ENCODE measurements around the gene NCBP1. TPM values are rescaled to one million over a fixed set of nuclear protein-coding genes. Genes with fewer than 3 reads are reported as not detected.
A peak's percentile ranks its signal among the peaks of the same experiment; 100 is the strongest.
"Not testable (repeated sequence)": the region's sequence is repeated elsewhere in the genome, so short reads cannot be mapped to it uniquely, and the experiment has no call there.

Gene NCBP1
- total RNA-seq, 1 donor, result 35.3 TPM

DNA sequence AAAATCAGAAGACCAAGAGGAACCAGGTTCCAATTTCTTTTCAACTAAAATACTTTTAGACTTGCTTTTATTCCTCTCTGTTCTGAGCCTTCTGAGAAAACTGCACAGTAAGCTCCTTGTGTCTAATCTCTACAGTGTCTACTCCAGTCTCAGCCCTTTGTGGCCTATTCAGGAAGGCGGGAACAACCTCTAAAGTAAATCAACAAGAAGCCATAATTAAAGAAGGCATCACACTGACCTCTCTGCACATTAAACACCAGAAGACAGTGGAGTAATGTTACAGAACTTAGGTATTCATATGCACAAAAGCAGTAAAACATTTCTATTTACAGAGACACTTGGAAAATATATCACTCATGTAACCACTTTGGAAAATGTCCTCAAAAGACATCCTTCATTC is 48.6 kb downstream of the NCBP1 start:
- Histone ChIP-seq H3K4me1 (ENCODE audit: insufficient read depth, low read length) (no peaks in the 10 kb centered on the region), H3K9me3 (ENCODE audit: low read depth, low read length) (no peaks in the 10 kb centered on the region), H3K4me3 (ENCODE audit: low read length) (no peak overlapping the region), H3K27me3 (ENCODE audit: insufficient read depth, low read length) (no peaks in the 10 kb centered on the region)

DNA sequence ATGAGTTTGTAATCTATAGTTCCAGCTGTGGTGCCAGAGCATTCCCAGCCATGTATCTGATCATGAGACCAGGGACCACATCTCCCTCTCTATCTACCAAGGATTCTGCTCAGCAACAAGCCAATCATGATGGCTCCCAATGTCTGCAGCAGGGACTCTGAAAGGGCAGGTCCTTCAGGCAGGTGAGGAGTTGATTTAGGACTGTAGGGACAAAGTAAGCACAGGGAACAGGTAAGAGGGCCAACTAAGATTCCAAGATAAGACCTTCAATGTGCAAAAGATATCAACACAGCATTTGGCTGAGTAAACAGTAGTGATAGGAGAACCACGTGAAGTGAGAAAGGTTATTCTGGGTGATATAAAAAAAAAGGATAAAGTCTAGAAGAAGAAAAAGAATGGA is 55.0 kb downstream of the NCBP1 start:
- H3K27me3 ChIP-seq (ENCODE audit: insufficient read depth, low read length), result no peaks in the 10 kb centered on the region
- no peak overlapping the region for H3K4me3 ChIP-seq (ENCODE audit: low read length)
- H3K4me1 ChIP-seq (ENCODE audit: insufficient read depth, low read length), result no peaks in the 10 kb centered on the region
- no peaks in the 10 kb centered on the region for H3K9me3 ChIP-seq (ENCODE audit: low read depth, low read length)

DNA sequence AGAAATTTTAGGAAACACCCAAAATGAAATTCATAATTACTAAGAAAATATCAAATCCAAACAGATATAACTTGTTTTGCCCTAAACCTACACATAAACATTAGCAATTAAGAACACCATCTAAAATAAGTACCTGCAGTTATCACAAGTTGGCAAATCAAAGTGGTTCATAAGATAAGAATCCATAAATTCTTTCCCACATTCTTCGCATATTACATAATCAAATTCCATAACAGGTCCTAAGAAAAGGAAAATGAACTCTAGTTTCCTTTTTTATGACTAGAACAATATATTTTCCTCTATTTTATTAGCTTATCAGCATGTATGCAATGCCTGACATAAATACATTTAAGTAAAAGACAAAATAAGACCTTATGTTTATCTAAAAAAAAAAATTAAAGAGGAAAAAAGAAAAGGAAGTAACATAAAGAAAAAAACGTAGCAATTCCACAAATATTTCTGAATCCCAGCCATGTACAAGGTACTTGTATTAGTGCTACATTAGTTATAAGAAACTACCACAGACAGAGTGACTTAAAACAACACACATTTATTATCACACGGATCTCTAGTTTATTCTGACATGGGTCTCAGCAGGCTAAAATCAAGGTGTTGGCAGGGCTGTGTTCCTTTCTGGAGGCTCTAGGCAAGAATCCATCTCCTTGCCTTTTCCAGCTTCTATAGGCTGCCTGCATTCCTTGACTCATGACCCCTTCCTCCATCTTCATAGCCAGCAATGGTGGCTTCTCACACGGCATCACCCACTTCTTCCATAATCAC is 56.0 kb downstream of the NCBP1 start:
- no peaks in the 10 kb centered on the region for H3K27me3 ChIP-seq (ENCODE audit: insufficient read depth, low read length)
- H3K4me3 ChIP-seq (ENCODE audit: low read length), result no peak overlapping the region
- H3K4me1 ChIP-seq (ENCODE audit: insufficient read depth, low read length), result peaks cover 7% of the 10 kb centered on the region
- H3K9me3 ChIP-seq (ENCODE audit: low read depth, low read length), result no peaks in the 10 kb centered on the region

DNA sequence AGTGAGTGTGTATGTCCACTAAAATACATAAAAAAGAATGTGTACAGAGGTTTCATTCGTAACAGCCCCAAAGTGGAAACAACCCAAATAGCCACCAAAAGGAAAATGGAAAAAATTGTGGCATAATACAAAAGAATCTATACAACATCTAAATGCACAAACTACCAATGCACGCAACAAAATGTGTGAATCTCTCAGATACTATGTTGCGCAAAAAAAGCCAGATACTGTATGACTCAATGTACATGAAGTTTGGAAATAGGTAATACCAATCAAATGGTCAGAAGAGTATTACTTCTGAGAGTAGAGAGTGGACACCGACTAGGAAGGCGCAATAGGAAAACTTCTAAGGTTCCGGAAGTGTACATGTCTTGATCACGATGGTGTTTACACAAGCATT is 61.1 kb downstream of the NCBP1 start:
- Histone ChIP-seq H3K4me3 (ENCODE audit: low read length) (no peak overlapping the region), H3K4me1 (ENCODE audit: insufficient read depth, low read length) (peaks cover 48% of the 10 kb centered on the region), H3K27me3 (ENCODE audit: insufficient read depth, low read length) (no peaks in the 10 kb centered on the region), H3K9me3 (ENCODE audit: low read depth, low read length) (no peaks in the 10 kb centered on the region)

DNA sequence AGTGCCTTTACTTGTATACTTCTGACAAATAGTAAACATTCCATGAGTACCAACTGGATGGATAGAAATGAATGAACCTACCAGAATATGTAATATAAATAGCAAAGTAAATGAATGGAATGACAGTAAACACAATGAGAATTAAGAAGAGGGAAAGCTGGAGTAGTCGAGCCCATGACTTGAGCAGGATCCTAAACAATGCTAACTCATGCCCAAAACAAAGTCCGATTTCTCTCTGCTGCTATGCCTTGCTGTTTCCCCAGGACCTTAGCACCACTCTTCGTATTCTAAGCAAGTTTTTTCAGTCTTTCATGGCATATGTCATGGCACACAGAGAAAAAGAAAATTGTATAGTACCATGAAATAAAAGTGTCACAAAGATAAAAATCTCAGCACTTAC is 61.8 kb downstream of the NCBP1 start:
- Histone ChIP-seq H3K4me1 (ENCODE audit: insufficient read depth, low read length) (peaks cover 48% of the 10 kb centered on the region), H3K4me3 (ENCODE audit: low read length) (no peak overlapping the region), H3K27me3 (ENCODE audit: insufficient read depth, low read length) (no peaks in the 10 kb centered on the region), H3K9me3 (ENCODE audit: low read depth, low read length) (no peaks in the 10 kb centered on the region)

DNA sequence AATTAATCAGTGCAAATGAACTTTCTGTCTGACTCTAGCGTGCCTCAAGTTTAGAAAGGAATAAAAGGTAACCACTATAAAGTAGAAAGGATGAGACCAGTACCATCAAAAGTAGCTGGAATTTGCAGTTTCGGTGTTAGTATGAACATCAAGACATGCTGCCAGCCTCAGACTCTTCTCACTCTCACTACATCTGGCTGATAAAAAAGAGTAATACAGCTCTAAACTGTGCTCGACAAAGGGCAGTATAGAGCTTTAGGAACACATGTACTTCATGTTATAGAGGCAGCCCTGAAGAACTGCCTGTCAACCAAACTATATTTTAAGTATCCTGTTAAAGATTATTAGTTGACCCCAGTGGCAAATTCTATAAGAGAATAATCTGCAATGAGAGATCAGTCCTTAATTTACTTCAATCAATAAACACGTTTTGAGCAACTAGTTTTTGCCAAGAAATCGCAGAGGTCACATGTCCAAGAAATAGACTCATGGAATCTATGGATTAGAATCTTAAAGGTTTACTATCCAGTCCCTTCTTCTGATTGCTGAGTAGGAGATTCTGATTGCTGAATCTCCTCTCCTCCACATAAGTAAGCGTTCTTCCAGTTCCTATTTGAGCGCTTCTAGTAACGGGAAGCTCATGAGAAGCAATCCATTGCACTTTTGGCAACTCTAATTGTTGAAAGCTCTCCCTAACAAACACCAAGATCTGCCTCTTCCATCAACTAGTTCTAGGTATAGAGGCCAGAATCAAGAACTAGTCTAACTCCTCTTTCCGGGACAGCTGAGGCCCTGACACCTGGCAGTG is 62.6 kb downstream of the NCBP1 start:
- no peaks in the 10 kb centered on the region for H3K27me3 ChIP-seq (ENCODE audit: insufficient read depth, low read length)
- H3K9me3 ChIP-seq (ENCODE audit: low read depth, low read length), result no peaks in the 10 kb centered on the region
- peaks cover 48% of the 10 kb centered on the region for H3K4me1 ChIP-seq (ENCODE audit: insufficient read depth, low read length)
- H3K4me3 ChIP-seq (ENCODE audit: low read length), result peak overlapping the region; percentile 75

DNA sequence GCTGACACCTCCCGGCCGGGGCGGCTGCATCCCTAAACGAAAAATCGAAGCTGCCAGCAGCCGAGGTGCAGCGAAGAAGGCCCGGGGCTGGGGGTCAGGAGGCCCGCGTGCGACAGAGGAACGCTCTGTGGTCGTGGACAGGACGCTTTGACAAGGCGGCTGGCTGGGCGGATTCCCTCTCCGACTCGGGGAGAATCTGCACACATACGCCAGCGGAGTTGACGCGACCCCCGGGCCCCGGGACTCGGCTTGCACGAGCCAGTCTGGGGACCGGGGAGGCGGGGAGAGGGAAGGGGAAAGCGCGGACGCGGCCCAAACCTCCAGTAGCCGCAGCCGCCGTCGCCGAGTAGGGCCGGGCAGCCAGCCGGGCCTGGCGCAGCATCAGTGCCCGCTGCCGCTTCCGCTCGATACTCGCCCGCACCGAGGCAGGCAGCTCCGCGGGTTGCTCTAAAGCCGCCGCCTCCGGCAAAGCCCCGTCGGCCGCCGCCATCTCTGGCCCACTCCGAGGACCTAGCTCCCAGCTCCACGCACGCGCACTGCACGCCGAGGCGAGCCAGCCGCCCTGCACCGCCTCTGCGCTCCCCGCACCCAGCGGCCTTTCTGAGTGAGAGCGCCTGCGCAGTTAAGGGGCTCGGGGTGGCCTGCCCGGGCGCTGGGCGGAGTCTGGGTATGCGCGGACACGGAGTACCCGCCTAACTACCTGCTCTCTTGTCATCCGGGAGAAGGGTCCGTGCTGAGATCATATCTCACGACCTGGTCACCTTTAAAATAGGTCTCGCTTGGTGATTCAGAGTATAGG is 63.4 kb downstream of the NCBP1 start, which contains the start of gene XPA:
XPA (minus strand) TSS at position 538 of the 799 bp plus-strand sequence; CDS start at position 490, 48 bp downstream.
- H3K9me3 ChIP-seq (ENCODE audit: low read depth, low read length), result no peaks in the 10 kb centered on the region
- H3K27me3 ChIP-seq (ENCODE audit: insufficient read depth, low read length), result no peaks in the 10 kb centered on the region
- H3K4me3 ChIP-seq (ENCODE audit: low read length), result peak within 1 kb of the TSS; percentile 75
- peaks cover 48% of the 10 kb centered on the region for H3K4me1 ChIP-seq (ENCODE audit: insufficient read depth, low read length)

DNA sequence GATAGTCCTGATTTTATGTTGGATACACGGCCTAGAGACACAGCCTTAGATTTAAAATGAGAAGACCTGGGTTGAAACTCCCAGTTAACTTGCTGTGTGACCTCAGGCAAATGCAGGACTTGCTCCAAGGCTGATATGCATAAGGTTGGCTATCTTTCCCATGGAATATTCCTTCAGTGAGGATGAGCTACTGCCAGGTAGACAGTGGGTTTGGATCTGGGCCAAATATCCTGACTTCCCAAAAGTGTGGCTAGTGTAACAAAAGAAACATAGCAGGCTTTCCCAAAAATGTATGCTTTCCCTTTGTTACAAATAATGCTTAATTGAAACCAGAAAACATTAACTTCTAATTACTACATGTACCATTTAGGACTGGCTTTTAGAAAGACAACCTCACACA is 64.2 kb downstream of the NCBP1 start:
- H3K27me3 ChIP-seq (ENCODE audit: insufficient read depth, low read length), result peaks cover under 1% of the 10 kb centered on the region
- H3K9me3 ChIP-seq (ENCODE audit: low read depth, low read length), result no peaks in the 10 kb centered on the region
- H3K4me3 ChIP-seq (ENCODE audit: low read length), result no peak overlapping the region
- peaks cover 48% of the 10 kb centered on the region for H3K4me1 ChIP-seq (ENCODE audit: insufficient read depth, low read length)

DNA sequence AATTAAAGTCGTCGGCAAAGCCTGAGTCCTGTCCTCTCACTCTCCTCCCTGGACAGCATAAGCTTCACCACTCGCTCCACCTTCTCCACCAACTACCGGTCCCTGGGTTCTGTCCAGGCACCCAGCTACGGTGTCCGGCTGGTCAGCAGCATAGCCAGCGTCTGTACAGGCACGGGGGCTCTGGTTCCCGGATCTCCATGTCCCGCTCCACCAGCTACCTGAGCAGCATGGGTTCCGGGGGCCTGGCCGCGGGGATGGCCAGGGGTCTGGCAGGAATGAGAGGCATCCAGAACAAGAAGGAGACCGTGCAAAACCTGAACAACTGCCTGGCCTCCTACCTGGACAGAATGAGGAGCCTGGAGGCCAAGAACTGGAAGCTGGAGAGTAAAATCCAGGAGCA is 65.2 kb downstream of the NCBP1 start:
- H3K4me3 ChIP-seq (ENCODE audit: low read length), result no peak overlapping the region
- H3K4me1 ChIP-seq (ENCODE audit: insufficient read depth, low read length), result peaks cover 48% of the 10 kb centered on the region
- H3K9me3 ChIP-seq (ENCODE audit: low read depth, low read length), result no peaks in the 10 kb centered on the region
- H3K27me3 ChIP-seq (ENCODE audit: insufficient read depth, low read length), result peaks cover 2% of the 10 kb centered on the region

DNA sequence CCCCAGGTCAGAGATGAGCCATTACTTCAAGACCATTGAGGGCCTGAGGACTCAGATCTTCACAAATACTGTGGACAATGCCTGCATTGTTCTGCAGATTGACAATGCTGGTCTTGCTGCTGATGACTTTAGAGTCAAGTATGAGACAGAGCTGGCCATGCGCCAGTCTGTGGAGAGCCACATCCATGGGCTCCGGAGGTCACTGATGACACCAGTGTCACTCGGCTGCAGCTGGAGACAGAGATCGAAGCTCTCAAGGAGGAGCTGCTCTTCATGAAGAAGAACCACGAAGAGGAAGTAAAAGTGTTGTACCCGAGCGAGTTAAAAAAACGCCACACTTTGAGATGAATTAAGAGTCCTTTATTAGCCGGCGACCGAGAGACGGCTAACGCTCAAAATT is 65.7 kb downstream of the NCBP1 start:
- peaks cover 44% of the 10 kb centered on the region for H3K4me1 ChIP-seq (ENCODE audit: insufficient read depth, low read length)
- H3K4me3 ChIP-seq (ENCODE audit: low read length); H3K27me3 ChIP-seq (ENCODE audit: insufficient read depth, low read length); H3K9me3 ChIP-seq (ENCODE audit: low read depth, low read length): not testable (repeated sequence)

DNA sequence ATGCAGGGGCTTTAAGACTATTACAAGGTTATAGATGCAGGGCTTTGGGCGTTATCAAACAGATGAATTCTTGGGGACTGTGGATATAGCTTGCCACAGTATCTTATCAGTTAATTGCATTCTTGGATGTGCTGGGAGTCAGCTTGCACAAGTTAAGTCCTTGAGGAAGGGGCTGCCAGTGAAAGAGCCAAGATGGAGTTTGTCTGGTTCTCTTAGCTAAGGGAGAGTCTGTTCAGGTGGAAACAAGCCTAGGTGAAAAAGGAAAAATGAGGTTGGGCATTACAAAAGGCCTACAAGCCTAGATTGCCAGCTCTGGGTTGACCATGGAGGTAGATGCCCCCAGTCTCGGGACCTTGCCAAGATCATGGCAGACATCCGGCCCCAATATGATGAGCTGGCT is 66.2 kb downstream of the NCBP1 start:
- H3K9me3 ChIP-seq (ENCODE audit: low read depth, low read length); H3K27me3 ChIP-seq (ENCODE audit: insufficient read depth, low read length): not testable (repeated sequence)

DNA sequence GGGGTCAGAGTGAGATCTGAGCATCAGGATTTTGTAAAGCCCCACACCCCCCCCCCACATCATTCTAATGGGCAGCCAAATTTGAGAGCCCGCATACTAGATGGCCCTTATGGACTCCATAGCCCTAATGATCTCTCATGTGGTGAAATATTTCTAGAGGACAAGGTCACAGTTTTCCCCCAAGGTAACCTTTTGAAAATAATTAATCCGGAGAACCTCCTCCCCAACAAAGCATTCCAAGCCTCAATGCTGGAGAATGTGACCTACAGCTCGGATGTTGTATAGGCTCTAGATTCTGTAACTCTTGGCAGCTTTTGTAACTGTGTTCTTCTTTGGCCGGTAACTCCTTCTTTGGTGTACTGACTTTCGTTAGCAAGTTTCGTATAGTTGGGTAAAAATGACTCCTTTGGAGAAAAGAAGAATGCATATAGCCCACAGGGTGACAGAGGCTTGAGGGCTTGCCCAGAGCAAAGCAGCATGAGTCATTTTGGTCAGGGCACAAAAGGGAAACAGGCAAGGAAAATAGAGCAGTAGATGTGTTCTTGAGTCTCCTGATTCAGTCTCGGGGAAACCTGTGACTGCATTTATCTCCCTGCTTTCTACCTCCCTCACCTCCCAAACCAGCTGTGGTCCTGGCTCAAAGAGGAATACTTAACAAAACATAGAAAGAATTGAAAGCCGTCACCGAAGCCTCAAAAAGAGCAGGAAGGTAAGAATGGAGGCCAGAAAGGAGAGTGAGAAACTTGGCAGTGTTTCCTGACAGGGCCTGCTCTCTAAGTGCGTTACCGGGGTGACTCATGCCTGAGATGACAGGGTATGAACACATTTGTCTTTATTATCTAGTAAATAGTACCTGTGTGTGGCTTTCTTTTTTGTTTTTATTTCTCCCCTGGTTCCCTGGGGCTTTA is 70.1 kb downstream of the NCBP1 start:
- Histone ChIP-seq H3K4me1 (ENCODE audit: insufficient read depth, low read length) (peaks cover 6% of the 10 kb centered on the region), H3K27me3 (ENCODE audit: insufficient read depth, low read length) (peaks cover 20% of the 10 kb centered on the region), H3K4me3 (ENCODE audit: low read length) (no peak overlapping the region), H3K9me3 (ENCODE audit: low read depth, low read length) (no peaks in the 10 kb centered on the region)

More for the DNA sequence above, 66.2 kb downstream of the NCBP1 start:
- peaks cover 39% of the 10 kb centered on the region for H3K4me1 ChIP-seq (ENCODE audit: insufficient read depth, low read length)
- H3K4me3 ChIP-seq (ENCODE audit: low read length), result not testable (repeated sequence)

DNA sequence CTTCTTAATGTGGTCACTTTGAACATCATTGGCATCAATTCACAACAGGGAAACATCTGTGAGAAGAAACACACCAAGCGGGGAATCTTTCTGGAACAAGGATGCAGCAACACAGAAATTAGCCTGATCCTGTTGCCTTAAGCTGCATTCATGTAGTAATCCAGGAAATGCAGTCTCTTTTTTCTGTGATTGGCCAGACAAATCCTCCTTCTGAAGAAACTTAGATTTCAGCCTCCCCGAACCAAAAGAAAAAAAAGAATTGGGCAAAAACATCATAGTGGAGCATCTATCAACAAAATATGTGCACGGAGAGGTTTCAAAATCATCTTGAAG is 70.7 kb downstream of the NCBP1 start:
- H3K27me3 ChIP-seq (ENCODE audit: insufficient read depth, low read length), result peaks cover 20% of the 10 kb centered on the region
- no peak overlapping the region for H3K4me3 ChIP-seq (ENCODE audit: low read length)
- H3K4me1 ChIP-seq (ENCODE audit: insufficient read depth, low read length), result no peaks in the 10 kb centered on the region
- no peaks in the 10 kb centered on the region for H3K9me3 ChIP-seq (ENCODE audit: low read depth, low read length)

DNA sequence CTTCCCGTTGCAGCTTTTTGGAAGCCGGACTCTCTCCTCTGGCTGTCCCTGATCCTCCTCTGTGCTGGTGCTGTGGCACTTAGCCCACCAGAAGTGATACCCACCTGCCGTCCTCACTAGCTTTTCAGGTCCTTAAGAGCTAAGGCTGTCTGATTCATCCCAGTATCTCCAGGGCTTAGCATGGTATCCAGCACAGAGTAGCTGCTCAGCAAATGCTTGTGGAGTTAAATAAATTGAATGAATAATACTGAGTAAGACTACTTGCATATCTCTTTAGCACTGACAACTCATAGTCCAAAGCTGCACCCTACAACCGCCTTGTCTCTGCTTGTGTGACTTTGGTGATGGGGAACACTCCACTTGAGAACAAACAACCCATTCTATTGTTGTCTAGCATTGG is 71.2 kb downstream of the NCBP1 start:
- Histone ChIP-seq H3K27me3 (ENCODE audit: insufficient read depth, low read length) (peaks cover 20% of the 10 kb centered on the region), H3K9me3 (ENCODE audit: low read depth, low read length) (no peaks in the 10 kb centered on the region), H3K4me3 (ENCODE audit: low read length) (no peak overlapping the region), H3K4me1 (ENCODE audit: insufficient read depth, low read length) (no peaks in the 10 kb centered on the region)

All from mononuclear cell (primary cell).